Measurements from ENCODE around the gene ZNF600. TPM values are rescaled to one million over a fixed set of nuclear protein-coding genes. Genes with fewer than 3 reads are reported as not detected.
"Not testable (repeated sequence)": the region's sequence is repeated elsewhere in the genome, so short reads cannot be mapped to it uniquely, and the experiment has no call there.

ZNF600 gene
- total RNA-seq, 2 donors from 2014 or later, result 26.2 to 32.3 TPM

GRCh38 chr19:52724701-52725514, 61.7 kb downstream of the ZNF600 start:
- Mint-ChIP-seq H3K27ac (peak overlapping the region; percentile 85), H3K4me1 (peaks cover 18% of the 10 kb centered on the region), H3K27me3 (ENCODE audit: insufficient read depth) (no peaks in the 10 kb centered on the region), H3K4me3 (peak overlapping the region; percentile 17), H3K36me3 (ENCODE audit: low read depth) (peaks cover 84% of the 10 kb centered on the region), H3K9me3 (peaks cover 39% of the 10 kb centered on the region)
- peaks cover 35% of the 10 kb centered on the region for H3K9me3 ChIP-seq (ENCODE audit: control insufficient read depth, low read length)
- H3K4me1 ChIP-seq (ENCODE audit: control insufficient read depth, insufficient read depth, low read length), result peaks cover 8% of the 10 kb centered on the region
- DNase-seq, result no peak
- peak overlapping the region; percentile 73 for H3K4me3 ChIP-seq (ENCODE audit: low read length)
- H3K27me3 ChIP-seq (ENCODE audit: control insufficient read depth, insufficient read depth, low read length, poor library complexity, severe bottlenecking), result no peaks in the 10 kb centered on the region
- H3K36me3 ChIP-seq (ENCODE audit: control insufficient read depth, insufficient read depth, low read length), result peaks cover 84% of the 10 kb centered on the region
- no peak for TF ChIP-seq CTCF (conservative IDR thresholded peaks at IDR 0.05)
- peak overlapping the region; percentile 70 for H3K9ac ChIP-seq (ENCODE audit: extremely low read depth, low read length, poor library complexity, severe bottlenecking)
- 92 to 95% methylated on average over 12 to 23 of the region's 23 CpGs for WGBS, 2 experiments (ENCODE audit: insufficient coverage in 1 of 2, insufficient read length in 1 of 2)
- peak overlapping the region; percentile 66 for H3K27ac ChIP-seq (ENCODE audit: low read depth, low read length)

DNA sequence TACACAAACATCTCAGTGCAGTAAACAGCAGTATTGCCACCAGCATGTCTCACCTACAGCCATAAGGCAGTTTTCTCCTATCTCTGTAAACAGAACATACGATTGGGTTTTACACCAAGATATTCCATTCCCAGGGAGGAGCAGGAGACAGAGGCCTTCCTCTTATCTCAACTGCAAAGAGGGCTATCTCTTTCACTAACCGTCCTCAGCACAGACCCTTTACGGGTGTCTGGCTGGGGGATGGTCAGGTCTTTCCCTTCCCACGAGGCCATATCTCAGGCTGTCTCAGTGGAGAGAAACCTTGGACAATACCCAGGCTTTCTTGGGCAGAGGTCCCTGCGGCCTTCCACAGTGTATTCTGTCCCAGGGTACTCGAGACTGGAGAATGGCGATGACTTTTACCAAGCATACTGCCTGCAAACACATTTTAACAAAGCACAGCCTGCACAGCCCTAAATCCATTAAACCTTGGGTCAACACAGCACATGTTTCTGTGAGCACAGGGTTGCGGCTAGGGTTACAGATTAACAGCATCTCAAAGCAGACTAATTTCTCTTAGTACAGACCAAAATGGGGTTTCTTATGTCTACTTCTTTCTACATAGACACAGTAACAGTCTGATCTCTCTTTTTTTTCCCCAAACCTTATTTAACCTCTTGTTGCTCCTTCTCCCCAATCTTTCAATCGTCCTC, 62.5 kb downstream of the ZNF600 start:
- not testable (repeated sequence) for H3K27me3 ChIP-seq (ENCODE audit: control insufficient read depth, insufficient read depth, low read length, poor library complexity, severe bottlenecking); H3K27me3 Mint-ChIP-seq (ENCODE audit: insufficient read depth); H3K4me1 ChIP-seq (ENCODE audit: control insufficient read depth, insufficient read depth, low read length)
- H3K4me3 Mint-ChIP-seq, result peak overlapping the region; percentile 17
- peak; percentile 51 for DNase-seq
- H3K27ac Mint-ChIP-seq, result peak overlapping the region; percentile 85
- Histone ChIP-seq H3K9ac (ENCODE audit: extremely low read depth, low read length, poor library complexity, severe bottlenecking) (peak overlapping the region; percentile 70), H3K9me3 (ENCODE audit: control insufficient read depth, low read length) (peaks cover 44% of the 10 kb centered on the region), H3K27ac (ENCODE audit: low read depth, low read length) (peak overlapping the region; percentile 66), H3K36me3 (ENCODE audit: control insufficient read depth, insufficient read depth, low read length) (peaks cover 87% of the 10 kb centered on the region), H3K4me3 (ENCODE audit: low read length) (peak overlapping the region; percentile 73)
- H3K9me3 Mint-ChIP-seq, result peaks cover 48% of the 10 kb centered on the region
- H3K36me3 Mint-ChIP-seq (ENCODE audit: low read depth), result peaks cover 89% of the 10 kb centered on the region
- H3K4me1 Mint-ChIP-seq, result peaks cover 18% of the 10 kb centered on the region
- WGBS, 2 experiments (ENCODE audit: insufficient coverage in 1 of 2, insufficient read length in 1 of 2), result 52 to 68% methylated on average over 9 of the region's 9 CpGs

DNA sequence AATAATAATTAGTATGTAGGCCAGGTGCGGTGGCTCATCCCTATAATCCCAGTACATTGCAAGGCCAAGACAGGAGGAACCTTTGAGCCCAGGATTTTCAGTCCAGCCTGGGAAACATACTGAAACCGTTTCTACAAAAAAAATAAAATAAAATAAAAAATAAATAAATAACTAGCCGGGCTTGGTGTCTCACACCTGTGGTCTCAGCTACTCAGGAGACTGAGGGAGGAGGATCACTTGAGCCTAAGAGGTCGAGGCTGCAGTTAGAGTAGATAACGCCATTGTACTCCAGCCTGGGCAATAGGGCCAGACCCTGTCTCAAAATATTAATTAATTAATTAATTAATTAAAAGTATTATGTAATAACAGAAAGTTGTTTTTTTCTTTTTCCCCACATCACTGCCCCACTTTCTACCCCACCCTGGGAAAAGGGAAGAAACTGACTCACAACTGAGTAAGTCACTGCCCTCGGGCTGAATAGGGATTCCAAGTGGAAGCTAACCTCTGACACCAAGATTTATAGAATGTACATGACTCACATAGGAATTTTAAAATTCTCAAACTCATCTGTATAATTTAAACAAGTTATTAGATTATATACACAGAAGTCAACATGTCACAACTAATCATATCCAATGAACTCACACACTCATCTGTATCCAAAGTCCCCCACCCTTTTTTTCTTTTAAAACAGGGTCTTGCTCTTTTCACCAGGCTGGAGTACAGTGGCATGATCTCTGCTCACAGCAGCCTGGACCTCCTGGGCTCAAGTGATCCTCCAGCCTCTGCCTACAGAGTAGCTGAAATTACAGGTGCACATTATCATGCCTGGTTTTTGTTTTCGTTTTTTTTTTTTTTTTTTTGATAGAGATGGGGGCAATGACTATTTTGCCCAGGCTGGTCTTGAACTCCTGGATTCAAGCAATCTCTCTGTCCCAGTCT, 64.3 kb downstream of the ZNF600 start:
- no peak overlapping the region for H3K4me3 Mint-ChIP-seq
- H3K27ac Mint-ChIP-seq, result no peak overlapping the region
- H3K36me3 Mint-ChIP-seq (ENCODE audit: low read depth), result peaks cover 91% of the 10 kb centered on the region

GRCh38 chr19:52720541-52720940, 66.0 kb downstream of the ZNF600 start:
- H3K27ac Mint-ChIP-seq; H3K27me3 Mint-ChIP-seq (ENCODE audit: insufficient read depth); DNase-seq; H3K27me3 ChIP-seq (ENCODE audit: control insufficient read depth, insufficient read depth, low read length, poor library complexity, severe bottlenecking); H3K4me3 Mint-ChIP-seq; H3K4me1 ChIP-seq (ENCODE audit: control insufficient read depth, insufficient read depth, low read length); H3K27ac ChIP-seq (ENCODE audit: low read depth, low read length); H3K9ac ChIP-seq (ENCODE audit: extremely low read depth, low read length, poor library complexity, severe bottlenecking): not testable (repeated sequence)
- H3K9me3 ChIP-seq (ENCODE audit: control insufficient read depth, low read length), result peaks cover 72% of the 10 kb centered on the region
- H3K36me3 ChIP-seq (ENCODE audit: control insufficient read depth, insufficient read depth, low read length), result peaks cover 83% of the 10 kb centered on the region
- H3K4me1 Mint-ChIP-seq, result peaks cover 38% of the 10 kb centered on the region
- H3K9me3 Mint-ChIP-seq, result peaks cover 65% of the 10 kb centered on the region
- 91 to 95% methylated on average over 17 to 21 of the region's 21 CpGs for WGBS, 2 experiments (ENCODE audit: insufficient coverage in 1 of 2, insufficient read length in 1 of 2)
- peaks cover 93% of the 10 kb centered on the region for H3K36me3 Mint-ChIP-seq (ENCODE audit: low read depth)
- peak overlapping the region; percentile 71 for H3K4me3 ChIP-seq (ENCODE audit: low read length)

More for the DNA sequence above, 64.3 kb downstream of the ZNF600 start:
- Histone ChIP-seq H3K36me3 (ENCODE audit: control insufficient read depth, insufficient read depth, low read length) (peaks cover 87% of the 10 kb centered on the region), H3K9ac (ENCODE audit: extremely low read depth, low read length, poor library complexity, severe bottlenecking) (no peak overlapping the region), H3K9me3 (ENCODE audit: control insufficient read depth, low read length) (peaks cover 61% of the 10 kb centered on the region), H3K4me1 (ENCODE audit: control insufficient read depth, insufficient read depth, low read length) (peaks cover 8% of the 10 kb centered on the region), H3K27me3 (ENCODE audit: control insufficient read depth, insufficient read depth, low read length, poor library complexity, severe bottlenecking) (no peaks in the 10 kb centered on the region), H3K4me3 (ENCODE audit: low read length) (peak overlapping the region; percentile 73), H3K27ac (ENCODE audit: low read depth, low read length) (no peak overlapping the region)
- H3K4me1 Mint-ChIP-seq, result peaks cover 21% of the 10 kb centered on the region
- peaks cover 63% of the 10 kb centered on the region for H3K9me3 Mint-ChIP-seq
- no peak for DNase-seq
- 84 to 86% methylated on average over 1 to 6 of the region's 7 CpGs for WGBS, 2 experiments (ENCODE audit: insufficient coverage in 1 of 2, insufficient read length in 1 of 2)
- no peaks in the 10 kb centered on the region for H3K27me3 Mint-ChIP-seq (ENCODE audit: insufficient read depth)
- no peak for TF ChIP-seq CTCF (conservative IDR thresholded peaks at IDR 0.05)
